Stimulated activated CD4-positive, alpha-beta T cell treated with anti-CD3 and anti-CD28 coated beads, Interleukin-2, amount 100 ng/mL, for 24 hours (primary cell): ENCODE data around the gene EPS15.
"Not testable (repeated sequence)": the region's sequence is repeated elsewhere in the genome, so short reads cannot be mapped to it uniquely, and the experiment has no call there.

ENCODE experiments used
- DNase-seq, 2 donors: peaks; one replicate each; pipeline ENCODE4 v3.0.0-alpha.2; 2020

Gene EPS15

DNA sequence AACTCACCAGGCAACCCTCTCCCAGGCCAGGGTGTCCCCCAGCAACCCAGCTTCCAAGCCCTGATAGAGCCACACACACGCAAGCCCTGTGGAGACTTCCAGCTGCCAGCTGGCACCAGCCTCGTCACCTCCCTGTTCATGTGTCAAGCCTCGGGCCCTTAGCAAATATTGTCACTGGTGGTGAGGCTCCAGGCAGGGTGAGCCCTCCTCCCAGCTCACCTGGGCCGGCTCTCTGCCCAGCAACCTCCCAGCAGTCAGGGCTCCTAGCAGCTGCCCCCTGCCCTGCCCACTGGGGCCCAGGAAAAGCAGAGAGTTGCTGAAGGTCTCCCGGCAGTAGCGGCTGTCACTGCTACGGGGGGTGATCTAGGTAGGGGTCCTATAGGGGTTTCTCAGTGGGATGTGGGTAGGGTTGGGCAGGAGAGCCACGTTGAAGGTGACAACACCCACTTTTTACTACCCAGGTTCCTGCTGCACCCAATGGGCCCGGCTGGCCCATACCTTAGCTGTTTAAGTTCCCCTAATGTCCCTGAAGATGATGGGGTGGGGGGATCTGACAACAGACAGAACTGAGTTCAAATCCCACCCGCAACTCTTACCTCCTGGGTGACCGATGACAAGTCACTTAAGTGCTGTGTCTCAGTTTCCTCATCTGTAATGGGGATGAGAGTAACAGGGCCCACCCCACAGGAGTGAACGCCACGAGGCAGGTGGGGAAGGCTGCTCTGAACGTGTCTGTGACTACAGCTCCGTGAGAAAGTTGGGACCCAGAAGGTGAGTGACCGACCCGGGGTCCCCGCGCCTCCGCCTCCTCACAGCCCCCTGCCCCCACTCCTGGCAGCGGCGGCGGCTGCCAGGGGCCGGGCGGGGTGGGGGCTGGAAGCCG lies 189.4 kb downstream of the EPS15 start:
- no peak for DNase-seq

DNA sequence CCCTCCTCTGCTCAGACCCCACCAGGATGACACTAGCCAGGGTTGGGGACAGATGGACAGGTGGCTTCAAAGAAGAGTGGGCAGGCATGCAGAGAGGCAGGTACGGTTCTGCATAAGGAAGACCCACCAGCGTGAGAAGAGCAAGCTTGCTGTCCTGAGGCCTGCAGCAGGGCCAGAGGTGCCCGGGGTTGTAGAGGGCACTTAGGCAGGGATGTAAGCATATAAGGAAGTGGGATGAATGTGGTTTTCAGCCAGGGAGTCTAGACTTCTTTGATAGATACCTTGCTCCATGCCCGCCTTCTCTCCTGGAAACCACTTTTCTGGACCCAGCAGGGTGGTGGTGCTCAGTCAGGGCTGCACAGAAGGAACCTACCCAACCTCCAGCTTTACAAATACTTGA lies 190.1 kb downstream of the EPS15 start:
- no peak for DNase-seq

DNA sequence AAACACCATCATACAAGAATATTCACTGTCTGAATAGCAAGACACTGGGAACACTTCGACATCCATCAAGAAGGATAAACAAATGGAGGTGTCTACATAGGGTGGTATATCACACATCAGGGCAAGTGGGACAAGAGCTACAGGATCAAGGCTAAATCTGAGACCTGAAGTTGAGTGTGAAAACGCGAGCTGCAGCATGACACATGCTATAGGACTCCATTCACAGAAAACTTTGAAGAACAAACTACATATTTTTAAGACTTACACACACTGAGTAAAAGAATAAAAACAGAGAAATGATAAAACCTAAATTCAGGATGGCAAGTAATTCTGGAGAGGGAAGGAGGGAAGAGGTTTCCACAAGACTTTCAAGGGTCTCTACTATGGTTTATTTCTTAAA lies 190.8 kb downstream of the EPS15 start:
- no peak for DNase-seq

DNA sequence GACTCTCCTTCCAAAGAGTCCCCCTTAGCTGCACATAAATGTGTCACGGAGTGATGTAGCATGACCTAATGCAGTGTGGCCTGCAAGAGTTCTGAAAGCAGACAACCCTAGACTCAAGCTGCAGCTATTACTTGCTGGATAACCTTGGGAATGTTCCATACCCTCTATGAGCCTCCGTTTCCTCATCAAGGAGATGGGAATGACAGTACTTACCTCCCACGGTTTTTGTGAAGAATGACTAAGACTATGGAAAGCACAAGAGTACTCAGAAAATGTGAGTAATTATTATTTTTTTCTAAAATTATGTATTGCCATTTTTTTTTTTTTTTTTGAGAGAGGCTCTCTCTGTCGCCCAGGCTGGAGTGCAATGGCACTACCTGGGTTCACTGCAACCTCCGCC lies 191.7 kb downstream of the EPS15 start:
- no peak for DNase-seq

DNA sequence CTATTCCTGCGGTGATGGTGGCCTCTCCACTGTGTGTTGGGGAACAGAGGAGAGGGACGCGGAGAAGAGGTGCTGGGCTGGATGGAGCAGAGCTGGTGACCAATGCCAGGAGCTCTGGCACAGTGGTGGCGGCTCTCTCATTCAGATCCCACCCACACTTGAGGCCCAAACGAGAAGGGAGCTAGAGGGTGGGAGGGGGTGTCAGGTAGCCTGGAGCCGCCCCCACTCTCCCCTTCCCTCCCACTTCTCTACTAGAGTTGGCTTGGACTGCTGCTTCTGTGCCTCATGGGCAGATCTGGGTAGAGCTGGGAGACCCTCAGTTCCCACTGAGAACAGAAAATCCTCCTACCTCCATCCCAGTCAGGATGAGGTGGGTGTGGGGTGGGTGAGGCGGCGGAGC lies 192.2 kb downstream of the EPS15 start:
- no peak for DNase-seq

DNA sequence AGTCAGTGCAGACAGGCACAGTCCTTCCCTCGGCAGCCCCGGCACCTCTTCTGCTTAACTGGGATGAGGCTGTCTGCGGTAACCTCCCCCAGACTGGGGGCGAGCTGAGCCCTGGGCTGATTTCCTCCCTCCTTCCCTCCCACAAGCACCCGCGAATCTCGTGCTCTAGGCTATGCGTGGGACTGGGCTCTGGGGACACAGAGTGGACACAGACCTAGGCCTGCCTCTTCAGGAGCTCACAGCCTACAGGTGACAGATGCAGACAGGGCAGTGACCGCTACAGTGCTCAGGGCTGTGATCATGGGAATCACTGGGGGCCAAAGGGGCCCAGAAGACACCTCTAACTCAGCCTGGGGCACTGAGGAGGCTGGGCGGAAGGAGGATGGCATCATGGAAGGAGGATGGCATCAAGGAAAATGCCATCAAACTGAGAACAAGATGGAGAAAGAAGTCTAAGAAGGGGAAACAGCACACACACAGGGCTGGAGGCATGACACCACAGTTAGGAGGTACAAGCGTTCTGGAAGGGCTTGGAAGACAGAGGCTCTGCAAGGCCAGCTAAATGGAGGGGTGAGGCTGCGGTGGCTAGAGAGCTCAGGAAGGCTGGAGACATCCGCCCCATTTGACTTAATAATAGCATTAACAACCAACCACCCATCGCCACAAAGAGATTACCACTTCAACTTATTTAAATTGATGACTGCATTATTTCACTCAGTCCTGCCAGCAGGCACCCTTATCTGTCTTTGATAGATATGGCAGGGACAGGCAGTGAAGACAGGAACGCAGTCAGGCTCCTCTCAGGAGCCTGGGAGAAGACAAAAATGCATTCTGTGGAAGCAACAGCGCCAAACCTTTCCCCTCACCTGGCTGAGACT lies 192.9 kb downstream of the EPS15 start:
- DNase-seq: no peak

DNA sequence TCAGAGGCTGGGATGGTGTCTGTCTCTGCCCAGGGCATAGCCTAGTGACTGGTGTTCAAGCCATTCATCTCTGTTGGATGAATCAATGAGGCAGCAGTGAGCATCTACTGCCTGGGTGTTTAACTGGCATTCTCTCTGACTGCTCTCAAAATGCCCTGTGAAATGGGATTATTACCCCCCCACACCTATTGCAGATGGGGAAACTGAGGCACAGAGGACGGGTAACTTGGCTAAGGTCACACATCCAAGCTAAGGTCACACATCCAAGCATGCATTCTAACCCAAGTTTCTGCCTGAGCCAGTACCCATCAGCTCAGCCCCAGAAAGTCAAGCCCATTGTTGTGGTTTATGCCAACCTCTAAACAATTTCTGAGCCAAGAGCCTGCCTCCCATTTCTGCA lies 193.7 kb downstream of the EPS15 start:
- no peak for DNase-seq

DNA sequence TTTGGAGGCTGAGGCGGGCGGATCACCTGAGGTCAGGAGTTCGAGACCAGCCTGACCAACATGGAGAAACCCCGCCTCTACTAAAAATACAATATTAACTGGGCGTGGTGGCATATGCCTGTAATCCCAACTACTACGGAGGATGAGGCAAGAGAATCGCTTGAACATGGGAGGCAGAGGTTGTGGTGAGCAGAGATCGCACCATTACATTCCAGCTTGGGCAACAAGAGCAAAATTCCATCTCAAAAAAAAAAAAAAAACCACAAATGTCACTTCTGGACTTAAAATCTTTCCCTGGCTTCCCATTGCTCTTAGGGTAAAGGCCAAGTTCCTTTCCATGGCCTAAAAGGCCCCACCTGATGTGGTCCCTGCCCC lies 194.1 kb downstream of the EPS15 start:
- DNase-seq: not testable (repeated sequence)

DNA sequence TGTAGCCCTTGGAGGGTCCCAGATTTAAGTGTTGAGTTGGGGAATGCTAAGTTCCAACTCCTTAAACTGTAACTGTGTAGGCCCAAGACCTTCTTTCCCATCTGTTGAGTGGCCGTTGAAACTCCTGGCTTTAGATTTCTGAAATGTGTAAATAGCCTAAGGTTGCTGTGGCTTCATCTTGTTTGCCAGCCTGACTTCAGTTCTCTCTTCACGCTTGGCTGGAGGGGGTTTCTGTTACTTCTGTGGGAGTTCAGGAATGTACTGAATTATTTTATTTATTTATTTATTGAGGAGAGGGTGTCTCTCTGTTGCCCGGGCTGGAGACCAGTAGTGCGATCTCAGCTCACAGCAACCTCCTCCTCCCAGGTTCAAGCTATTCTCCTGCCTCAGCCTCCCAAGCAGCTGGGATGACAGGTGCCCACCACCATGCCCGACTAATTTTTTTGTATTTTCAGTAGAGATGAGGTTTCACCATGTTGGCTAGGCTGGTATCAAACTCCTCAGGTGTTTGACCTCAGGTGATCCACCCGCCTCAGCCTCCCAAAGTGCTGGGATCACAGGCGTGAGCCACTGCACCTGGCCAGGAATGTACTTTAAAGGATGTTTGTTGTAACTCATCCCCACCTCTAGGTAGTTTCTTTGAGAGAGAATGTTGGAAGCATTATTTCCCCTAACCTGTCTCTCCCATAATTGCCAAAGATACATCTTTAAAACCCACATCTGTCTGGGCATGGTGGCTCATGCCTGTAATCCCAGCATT lies 194.6 kb downstream of the EPS15 start:
- DNase-seq: no peak

DNA sequence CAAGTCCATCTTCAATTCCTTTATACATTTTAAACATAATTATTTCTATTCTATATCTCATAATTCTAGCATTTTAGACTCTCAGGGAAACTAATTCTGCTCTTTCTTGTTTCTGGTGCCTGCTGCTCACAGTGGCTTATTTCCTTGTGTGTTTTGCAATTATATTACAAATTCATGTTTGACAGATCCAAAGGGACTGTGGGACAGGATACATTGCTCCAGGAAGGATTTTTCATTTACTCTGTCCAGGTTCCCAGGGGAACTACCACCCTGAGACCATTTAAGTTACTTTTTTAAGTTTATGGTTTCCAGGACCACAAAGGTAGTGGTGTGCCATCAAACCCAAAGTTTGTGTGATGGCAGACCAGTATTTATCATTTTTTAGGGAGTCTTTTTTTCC lies 195.3 kb downstream of the EPS15 start:
- no peak for DNase-seq

DNA sequence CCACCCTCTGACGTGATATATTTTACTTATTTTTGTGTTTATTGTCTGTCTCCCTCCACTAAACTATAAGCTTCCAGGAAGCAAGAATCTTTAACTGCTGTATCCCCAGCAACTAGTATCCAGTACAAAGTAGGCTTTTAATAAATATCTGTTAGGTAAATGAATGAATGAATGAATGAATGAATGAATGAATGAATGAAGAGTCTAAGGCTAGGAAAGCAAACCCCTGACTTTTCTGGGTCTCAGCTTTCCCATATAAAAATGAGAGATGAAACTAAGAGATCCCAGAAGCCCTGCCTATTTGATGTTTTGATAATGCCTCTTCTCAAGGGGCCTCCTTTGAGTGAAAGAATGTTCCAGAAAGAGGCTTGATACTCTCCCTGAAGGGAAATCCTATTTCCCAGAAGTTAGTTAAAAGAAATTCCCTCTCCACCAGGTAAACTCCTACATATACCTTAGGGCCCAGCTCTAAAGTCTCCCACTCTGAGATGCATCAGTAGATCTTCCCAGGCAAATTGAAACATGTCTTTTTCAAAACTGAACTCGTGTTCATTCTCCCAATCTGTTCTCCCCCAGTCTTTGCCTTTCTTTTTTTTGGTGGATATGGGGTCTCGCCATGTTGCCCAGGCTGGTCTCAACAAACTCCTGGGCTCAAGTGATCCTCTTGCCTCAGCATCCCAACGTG lies 196.5 kb downstream of the EPS15 start:
- no peak for DNase-seq

DNA sequence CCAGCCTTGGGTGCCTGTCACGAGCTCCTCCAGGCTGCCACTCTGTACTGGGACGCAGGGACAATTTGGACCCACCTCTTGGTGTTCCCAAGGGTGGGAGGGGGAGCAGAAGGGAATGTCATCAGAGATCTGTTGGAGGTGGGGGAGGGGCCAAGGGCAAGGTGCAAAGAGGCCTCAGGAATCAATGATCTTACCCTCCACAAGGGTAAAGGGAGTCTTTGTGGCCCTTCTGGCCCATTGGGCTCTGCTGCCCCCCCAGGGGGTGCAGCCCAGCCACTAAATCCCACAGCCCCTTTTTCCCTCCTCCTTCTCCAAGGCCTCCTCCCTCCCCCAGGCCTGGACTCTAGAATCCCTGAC lies 197.2 kb downstream of the EPS15 start:
- no peak for DNase-seq

DNA sequence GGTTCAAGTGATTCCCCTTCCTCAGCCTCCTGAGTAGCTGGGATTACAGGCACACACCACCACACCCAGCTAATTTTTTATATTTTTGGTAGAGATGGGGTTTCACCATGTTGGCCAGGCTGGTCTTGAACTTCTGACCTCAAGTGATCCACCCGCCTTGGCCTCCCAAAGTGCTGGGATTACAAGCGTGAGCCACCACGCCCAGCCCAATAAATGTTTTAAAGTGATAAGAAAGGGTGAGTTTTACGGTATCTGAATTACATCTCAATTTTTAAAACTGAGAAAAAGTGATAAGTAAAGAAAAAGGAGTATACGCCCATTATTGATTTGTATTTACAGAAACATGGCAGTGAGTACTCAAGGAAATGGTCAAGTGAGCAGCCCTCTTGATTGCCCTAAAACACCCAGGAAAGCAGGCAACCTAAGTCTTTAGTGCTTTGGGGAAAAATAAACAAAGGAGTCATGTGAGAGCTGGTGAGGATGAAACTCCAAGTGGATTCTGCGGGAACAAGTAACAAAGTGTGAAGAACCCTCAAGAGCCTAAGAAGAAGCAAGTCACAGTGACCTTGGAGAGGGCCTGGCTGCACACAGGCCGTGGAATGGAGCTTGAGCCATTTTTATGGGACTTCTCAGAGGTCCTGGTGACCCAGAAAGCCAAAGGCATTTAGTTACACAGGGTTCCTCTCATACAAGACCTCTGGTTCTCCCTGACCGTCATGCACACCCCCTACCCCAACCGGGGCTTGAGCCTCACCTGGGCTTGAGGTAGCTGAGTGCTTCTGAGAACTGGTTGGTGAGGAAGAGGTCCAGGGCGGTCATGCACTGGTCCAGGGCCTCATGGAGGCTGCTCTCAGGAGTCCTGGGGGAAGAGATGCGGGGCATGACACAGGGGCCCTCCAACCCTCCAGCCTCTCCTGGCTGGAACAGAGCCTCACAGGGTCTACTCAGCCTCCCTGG lies 197.8 kb downstream of the EPS15 start:
- DNase-seq: no peak

DNA sequence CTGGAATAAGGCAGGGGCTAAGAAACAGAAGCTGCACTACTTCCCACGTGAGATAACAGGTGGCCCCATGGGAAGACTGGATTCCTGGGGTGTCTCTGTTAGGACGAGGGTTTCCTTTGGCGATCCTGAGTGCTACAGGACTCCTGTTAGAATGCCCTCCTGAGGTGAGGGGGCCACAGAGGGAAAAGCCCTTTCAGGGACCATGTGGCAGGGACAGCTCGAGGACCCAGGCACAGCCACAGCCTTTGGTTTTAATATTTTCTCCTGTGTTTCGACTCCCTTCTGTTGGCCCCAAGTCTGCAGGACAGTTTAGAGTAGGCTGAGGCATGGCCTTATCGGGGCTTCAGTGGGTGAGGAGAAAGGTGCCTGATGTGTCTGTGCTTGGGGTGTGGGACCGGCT lies 201.3 kb downstream of the EPS15 start:
- no peak for DNase-seq

DNA sequence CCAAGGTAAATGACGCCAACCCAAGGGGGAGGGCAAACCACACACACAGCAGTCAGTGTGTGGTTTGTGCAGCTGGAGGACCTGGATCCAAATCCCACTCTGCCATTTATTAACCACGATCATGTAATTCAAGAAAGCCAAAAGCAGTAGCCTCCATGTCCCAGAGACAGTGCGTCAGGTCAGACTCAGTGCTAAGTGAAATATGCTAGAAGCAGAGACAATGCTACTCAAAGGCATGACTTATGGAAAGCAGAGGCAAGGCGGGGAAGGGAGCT lies 202.3 kb downstream of the EPS15 start:
- no peak for DNase-seq

DNA sequence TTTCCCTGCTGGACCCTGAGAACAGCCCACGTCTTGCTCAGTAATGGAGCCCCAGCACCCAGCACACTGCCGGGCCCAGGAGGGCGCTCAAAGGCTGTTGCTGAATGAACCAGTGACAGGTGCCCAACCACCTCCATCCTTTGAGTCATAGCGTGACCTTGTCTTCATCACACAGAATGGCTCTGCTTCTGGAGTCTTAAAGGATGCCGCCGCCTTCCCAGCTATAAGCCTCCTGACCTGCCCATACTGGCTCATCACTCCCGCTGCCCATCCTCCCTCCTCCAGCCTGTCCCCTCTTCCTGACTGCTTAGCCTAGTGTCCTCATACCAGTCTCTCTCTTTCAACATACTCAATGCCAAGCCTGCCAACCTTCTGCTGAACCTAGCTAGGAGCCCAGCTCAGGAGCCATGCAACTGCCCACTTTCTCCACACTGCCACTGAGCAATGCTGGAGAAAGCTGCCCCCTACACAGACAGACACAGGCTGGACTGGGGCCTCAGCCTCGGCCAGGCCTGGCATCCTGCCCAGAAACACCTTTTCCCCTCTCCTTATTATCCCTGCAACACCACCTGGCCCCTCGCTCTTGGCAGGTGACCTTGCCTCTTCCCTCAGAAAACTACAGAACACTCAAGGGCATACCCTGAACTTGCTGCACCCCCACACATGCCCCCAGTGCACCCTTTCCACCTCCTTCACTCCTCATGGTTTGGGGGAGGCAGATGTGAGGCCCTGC lies 202.8 kb downstream of the EPS15 start:
- no peak for DNase-seq

DNA sequence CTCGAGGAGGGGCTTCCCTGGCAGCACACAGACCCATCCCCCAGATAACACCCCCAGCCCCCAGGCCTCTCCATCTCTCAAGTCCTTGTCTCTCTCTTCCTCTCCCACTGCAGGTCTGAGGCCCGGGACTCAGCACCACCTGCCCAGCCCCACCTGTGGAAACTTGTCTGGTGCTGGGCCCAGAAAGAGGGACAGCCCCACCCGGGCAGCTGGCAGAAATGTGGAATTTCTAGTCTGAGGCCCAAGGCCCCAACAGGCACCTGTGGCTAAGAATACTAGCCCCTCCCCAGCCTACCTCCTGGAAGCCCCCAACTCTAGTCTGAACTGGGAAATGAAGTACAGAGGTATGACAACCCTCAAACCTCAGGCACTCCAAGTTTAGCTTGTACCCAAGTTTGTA lies 204.1 kb downstream of the EPS15 start:
- DNase-seq: no peak

DNA sequence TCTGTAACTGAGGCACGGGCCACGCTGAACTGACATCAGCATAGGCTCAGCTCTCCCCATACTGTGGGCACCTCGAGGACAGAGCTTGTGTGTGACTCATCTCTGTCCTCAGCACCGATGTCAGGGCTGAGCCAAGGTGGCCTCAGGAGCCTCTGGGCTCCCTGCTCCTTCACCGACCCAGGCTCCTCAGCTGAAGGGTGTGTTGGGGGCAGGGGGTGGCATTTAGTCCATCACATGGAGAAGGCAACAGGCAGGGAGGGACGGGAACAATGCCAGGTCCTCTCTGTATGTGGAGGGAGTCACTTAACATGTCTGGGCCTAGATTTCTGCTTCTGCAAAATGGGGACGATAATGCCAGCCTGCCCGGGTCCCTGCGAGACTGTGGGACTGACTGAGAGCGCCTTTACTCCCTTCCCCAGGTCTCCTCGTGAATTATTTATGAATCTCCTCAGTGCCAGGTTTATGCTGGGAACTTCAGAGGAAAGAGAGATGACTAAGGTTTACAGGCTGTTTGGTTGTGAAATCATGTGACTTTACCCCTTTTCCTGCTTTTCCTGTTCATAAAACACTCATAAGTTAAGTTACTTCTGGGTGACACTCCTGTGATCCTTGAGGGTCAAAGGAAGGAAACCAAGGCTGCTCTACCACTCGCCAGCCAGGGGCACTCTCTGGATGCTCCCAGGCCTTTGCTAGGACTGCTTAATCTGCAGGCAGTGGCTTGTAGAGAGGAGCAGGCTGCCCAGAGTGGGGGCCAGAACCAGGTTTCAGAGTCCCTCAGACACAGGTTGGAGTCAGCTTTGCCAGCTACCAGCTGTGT lies 204.9 kb downstream of the EPS15 start:
- no peak for DNase-seq

DNA sequence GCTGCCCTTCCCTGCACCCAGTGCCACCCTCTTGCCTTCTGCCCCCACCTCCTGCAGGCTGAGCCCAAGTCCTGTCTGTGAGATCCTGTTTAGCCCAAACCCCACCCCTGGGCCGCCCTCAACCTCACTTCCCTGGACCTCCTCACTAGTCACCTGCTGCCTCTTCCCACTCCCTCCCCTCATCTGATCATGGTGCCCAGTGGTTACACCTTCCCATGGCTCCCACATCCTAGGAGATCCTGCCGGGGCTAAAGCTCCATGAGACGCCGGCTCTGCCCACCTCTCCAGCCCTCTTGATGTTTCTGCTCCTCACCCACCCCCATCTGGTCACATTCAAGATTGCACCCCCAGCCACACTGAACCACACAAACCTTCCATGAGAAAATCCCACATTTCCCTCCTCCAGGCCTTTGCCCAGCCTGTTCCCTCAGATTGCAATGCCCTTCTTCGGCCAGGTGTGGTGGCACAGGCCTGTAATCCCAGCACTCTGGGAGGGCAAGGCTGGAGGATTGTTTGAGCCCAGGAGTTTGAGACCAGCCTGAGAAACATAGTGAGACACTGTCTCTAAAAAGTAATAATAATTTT lies 205.7 kb downstream of the EPS15 start:
- DNase-seq: no peak

DNA sequence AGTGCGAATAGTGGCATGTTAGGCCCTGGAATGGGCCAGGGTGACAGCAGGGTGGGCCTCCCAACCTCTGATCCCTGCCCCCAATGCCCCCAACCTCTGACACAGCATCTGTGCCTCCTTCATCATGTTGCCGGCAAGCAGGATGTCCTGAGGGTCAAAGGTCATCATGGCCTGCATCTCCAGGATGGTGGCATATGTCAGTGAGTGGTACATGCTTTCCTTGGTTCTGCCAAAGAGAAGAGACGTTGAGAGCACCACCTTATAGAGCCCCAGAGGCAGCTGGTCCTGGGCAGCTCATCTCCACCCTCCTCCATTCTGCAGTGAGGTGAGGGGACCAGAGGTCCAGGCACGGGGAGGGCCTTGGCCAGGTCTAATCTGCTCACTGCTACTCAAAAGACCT lies 206.3 kb downstream of the EPS15 start:
- no peak for DNase-seq
